Glomerular visceral epithelial cell (primary cell): ENCODE measurements around the gene PEAK1.
"Not testable (repeated sequence)": the region's sequence is repeated elsewhere in the genome, so short reads cannot be mapped to it uniquely, and the experiment has no call there.

Source experiments
- DNase-seq: peaks from one replicate; pipeline ENCODE4 v3.0.0-alpha.2; 2016; ENCODE audit errors: extremely low spot score

Gene PEAK1

DNA sequence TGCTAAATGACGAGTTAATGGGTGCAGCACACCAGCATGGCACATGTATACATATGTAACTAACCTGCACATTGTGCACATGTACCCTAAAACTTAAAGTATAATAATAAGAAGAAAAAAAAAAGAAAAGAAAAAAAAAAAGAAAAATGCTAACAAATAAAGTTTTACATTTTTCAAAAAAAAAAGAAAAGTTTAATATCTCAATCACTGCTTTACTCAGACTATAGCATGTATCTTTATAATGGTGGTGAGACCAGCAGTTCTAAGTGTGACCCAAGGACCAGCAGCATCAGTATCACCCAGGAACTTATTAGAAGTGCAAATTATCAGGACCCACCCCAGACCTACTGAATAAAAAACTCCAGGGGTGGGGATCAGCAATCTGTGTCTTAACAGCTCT, 243.8 kb downstream of the PEAK1 start:
- not testable (repeated sequence) for DNase-seq

DNA sequence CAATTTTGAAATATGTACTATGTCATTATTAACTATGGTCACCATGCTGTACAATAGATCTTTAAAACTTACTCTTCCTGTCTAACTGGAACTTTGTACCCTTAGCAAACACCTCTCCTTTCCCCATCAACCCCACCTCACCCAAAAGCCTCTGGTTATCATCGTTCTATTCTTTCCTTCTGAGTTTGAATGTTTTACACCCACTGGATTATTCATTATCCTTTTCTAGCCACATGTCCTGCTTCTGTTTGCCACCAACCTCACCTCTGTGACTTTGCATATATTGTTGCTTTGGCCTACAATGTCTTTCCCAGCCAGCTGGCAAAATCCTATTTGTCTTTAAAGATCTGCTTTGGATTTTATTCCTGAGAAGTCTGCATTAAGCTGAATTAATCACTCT, 246.4 kb downstream of the PEAK1 start:
- DNase-seq = no peak

DNA sequence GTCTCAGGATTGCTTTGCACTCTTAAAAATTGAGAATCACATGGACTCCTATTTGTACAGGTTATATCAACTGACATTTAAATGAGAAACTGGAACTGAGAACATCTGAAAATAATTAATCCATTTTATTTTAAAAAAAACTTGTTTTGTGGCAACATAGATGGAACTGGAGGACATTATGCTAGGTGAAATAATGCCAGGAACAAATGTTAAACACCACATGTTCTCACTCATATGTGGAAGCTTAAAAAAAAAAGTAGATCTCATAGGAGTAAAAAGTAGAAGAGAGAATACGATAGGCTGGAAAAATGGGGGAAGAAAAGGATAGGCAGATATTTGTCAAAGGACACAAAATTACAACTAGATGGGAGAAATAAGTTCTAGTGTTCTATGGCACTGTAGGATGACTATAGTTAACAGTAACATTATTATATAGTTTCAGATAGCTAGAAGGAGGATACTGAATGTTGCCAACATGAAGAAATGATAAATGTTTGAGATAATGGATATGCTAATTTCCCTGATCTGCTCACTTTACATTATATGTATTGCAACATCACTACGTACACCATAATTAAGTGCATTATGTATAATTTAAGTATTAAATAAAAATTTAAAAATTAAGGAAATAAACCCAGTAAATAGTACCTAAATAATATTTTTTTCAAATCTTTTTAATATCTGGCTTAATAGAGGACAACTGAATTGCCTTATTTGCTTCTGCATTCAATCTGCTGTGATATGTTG, 248.5 kb downstream of the PEAK1 start:
- DNase-seq = no peak

DNA sequence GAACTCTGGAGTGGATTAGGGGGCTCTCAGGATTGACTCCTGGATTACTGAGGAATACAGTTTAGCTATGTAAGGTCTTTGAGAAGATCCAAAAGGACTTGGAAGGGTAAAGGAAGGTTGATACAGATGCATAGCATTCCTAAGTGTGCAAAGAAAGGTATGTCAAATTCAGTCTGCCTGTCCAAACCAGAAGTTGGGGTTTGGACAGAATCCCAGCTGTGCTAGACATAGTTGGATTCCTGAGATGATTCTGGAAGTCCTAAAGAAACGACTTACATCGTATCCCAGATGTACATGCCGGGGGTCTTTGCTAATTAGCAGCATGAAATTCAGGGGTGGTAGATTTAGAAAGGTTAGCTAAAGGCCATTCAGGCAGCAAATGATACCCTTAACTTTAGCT, 251.3 kb downstream of the PEAK1 start:
- no peak for DNase-seq

DNA sequence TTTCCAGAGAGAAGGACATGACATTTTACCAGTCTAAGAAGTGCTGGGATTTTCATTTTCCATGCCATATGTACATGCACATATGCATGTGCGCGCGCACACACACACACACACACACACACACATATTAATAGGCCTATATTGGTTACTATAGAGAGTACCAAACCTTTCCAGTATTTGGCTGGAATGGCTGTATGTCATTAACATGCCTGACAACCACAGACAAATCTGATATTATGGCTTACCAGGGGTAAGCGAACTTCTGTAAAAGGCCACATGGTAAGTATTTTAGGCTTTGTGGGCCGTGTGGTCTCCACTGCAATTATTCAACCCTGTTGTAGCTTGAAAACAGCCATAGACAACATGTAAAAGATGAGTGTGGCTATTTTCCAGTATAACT, 251.8 kb downstream of the PEAK1 start:
- DNase-seq = no peak

DNA sequence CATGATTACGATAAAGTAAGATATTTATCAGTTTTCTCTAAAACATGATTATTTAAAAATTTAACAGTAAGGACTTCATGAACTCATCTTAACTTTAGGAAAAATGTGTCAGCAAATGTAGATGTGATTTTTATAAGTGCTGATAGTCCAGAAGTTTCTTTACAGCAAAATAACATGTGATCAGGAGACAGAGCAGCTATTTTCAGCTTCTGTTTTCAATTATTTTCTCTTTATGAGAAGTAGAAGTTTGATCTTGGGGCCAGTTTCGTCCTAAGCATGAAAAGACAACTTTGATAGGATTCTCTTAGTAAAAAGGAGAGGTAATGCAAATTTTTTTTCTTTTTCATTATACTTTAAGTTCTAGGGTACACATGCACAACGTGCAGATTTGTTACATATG, 252.5 kb downstream of the PEAK1 start:
- no peak for DNase-seq

DNA sequence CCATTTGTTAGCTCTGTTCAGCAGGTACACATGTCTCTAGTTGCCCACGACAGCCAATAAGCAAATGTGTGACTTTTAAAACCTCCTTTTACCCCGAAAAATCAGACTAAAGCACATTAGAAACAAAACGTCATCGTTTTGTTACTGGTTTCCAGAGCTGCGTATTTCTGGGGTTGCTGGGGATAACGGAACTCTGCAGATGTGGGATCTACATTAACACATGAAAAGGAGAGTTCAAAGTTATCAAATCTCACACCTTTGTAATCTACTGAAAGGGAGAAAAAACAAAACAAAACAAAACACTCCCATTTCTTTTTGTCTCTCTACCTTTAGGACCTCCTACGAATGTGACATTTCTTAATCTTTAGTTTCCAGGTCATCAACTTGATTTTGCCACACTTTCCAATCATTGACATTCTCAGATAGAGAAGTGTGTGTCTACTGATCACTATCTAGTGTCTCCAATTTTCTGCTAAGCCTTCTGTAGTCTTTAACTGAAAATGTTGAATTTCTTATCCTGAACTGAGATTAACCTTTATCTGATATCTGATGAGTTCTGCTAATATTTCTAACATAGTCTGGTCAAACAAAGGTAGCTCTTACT, 256.0 kb downstream of the PEAK1 start:
- no peak for DNase-seq

DNA sequence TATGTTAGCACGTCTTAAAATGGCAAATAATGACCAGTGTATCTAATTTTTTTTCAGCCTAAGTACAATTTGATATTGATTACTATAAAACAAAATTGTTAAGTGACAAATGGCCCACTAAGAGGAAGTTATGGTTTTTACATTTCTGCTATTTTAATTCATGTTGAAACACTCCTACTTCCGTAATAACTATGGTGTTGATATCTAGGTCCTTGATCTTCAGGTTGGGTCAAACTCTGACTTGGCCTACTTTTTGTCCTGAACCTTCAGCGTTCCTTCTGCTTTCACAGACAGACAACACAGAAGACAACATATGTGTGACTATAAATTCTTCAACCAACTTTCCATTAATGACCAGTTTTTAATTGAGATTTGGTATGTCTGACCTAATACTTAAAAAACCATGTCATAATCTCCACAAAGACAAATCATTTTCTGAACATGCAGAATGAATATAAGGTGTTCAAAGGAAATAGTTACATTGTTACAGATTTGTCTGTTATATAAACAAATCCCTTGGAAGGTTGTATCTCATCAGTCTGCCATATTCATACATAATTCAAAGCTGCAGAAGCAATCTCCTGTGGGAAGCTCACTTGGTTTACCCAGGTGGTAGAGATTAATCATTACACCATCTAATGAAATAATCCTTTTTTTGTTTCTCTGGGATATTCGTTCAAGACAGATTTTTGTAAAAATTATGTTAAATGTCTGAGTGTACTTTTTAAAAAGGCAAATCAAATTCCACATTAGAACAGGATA, 256.9 kb downstream of the PEAK1 start:
- DNase-seq = no peak

DNA sequence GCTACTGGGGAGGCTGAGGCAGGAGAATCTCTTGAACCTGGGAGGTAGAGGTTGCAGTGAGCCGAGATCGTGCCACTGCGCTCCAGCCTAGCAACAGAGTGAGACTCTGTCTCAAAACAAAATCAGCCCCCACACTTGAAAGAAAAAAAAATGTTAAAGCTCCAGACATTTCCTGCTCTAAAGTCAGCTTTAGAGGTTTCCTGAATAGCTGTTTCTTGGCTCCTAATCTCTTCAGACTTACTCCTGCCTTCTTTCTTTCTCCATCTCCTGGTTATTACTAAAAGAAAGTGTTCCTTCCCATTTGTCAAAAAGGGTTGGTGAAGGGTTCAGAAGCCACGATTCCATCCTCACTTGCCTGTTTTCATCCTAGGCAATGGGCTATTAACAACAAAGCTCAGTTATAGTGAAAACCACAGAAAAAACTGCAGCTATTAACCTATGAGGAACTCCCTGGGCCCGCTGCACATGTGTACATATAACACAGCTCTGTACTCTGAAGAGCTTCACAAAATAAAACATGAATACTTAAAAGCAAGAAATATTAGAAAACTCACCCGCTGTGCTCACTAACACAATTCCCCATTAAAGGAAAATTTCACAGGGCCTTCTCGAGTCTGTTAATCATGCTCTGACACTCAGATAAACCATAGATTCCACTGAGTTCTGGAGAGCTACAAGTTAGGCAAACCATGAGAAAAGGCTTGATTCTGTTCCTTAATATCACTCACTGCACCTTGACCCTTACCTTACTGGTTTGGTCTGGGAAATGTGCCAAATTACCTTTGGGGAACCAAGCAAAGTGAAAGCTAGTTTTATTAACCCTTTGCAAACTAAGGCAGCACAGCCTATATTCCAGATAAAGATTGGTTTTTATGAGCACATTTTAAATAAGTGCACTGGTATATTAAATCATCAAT, 259.1 kb downstream of the PEAK1 start:
- no peak for DNase-seq

DNA sequence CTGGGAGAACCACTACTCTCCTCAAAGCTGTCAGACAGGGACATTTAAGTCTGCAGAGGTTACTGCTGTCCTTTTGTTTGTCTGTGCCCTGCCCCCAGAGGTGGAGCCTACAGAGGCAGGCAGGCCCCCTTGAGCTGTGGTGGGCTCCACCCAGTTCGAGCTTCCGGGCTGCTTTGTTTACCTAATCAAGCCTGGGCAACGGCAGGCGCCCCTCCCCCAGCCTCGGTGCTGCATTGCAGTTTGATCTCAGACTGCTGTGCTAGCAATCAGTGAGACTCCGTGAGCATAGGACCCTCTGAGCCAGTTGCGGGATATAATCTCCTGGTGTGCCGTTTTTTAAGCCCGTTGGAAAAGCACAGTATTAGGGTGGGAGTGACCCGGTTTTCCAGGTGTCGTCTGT, 263.9 kb downstream of the PEAK1 start:
- not testable (repeated sequence) for DNase-seq

DNA sequence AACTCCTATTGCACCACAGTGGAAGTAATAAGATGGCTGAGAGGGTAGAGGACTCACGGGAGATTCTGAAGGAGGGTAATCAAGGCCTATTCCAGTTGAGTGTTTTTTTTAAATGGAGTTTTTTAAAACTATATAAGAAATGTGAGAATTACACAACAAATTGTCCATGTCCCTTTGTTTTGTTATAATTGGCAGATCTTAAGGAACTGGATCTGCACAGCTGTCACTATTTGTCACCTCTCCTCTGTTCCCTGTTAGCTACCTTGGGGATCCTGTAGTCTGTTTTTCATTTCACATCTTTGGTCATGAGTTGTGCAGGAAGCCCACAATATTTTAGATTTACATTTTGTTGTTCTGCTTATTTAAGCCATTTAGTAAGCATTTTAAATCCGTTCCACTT, 271.7 kb downstream of the PEAK1 start:
- DNase-seq = no peak

DNA sequence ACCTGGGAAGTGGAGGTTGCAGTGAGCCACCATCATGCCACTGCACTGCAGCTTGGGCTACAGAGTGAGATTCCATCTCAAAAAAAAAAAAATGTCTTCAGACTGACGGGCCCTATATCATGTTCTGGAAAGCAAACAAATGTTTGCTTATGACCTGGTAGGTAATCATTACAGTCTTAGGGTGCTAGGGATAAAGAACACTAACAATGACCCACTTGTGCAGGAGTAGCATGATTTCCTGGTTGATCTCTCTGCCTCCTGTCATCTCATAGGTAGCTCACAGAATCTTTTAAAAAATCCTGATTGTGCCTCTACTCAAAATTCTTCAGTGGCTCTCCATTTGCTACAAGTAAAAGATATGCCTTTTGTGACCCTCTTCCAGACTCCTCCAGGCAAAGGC, 274.5 kb downstream of the PEAK1 start:
- DNase-seq = no peak

DNA sequence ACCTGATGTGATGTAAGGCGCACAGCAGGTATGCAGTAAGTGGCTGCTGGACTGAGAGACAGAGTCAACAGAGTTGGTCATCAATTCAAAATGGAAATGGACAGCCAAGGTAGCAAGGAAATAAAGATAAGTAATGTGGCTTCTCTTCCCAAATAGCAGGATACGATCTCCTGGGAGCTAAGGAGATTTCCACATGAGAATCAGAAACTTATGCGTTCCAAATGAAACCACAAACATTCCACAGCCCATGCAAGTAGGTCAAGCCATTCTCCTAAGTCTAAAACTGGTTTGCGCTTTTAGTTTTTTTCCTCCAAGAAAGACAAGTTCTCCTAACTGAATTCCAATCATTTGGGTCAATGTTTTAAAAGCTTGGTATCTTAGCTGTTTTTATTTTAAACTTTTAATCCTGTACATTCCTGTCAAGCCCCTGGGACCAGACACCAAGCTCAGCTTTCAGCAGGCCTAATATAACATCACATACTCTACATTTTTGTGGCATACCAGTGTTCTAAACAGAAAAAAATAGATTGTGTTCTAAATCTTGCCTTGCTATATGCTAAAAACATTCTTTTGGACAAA, 275.3 kb downstream of the PEAK1 start:
- DNase-seq = peak; percentile 80

DNA sequence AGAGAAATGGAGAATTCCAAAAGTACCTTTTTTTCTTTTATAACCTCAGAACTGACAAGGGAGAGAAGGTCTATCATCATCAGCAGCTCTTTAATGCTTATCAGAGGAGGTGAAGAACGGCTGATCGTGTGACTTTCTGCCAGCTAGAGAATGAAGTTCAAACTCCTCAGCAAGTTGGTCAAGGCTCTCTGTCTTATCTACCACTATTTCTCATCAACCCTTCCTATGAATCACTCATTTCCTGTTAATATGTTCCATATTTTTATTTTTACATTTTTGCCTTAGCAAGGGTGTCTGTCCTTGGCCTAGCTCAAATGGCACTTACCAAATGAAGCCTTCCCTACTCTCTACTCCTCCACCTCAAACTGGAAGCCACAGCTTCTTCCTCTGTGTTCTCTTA, 275.9 kb downstream of the PEAK1 start:
- DNase-seq = no peak

DNA sequence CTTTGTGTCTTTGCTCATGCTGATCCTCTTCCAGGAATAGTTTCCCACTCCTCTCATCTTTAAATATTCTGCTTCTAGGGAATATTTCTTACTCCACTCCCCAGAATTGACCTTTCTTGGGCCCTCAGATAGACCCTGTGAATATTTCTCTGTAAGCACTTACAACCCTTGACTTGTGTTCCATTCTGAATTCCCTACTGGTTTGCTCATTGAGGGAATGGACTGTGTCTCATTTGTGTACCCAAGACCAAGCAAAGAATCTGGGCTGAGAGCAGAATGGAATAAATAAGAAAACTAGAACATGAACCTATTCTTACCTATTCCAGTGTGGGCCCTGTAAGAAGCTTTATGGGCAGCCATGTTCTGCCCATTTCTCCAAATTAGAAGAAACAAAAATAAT, 276.3 kb downstream of the PEAK1 start:
- no peak for DNase-seq

DNA sequence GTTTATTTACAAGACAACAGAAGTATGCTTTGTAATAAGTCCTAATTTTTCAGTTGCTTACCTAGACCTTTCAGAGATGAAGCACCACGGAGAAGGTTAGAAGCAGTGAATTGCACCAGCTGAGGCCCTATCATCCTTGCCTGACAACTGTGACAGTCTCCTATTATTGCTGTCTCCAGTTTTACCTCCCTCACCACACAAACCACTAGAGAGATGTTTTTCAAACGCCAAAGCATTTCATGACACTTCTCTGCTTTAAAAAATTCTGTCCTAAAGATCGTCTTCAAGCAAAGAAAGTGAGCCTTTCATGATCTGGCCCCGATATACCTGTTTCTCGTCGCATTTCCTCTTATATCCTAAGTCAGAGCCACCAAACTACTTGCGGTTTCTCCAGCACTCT, 276.7 kb downstream of the PEAK1 start:
- DNase-seq = no peak

DNA sequence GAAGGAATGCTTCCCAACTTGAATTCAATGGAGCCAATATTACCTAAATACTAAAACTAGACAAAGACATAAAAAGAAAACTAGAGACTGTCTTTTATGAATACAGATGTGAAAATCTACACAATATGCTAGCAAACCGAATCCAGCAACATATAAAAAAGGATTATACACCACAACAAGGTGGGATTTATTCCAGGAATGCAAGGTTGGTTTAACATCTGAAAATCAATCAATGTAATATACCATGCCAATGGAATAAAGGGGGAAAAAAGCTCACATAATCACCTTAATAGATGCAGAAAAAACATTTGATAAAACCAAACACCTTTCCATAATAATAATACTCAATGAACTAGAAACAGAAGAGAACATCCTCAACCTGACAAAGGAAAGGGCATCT, 279.7 kb downstream of the PEAK1 start:
- no peak for DNase-seq

DNA sequence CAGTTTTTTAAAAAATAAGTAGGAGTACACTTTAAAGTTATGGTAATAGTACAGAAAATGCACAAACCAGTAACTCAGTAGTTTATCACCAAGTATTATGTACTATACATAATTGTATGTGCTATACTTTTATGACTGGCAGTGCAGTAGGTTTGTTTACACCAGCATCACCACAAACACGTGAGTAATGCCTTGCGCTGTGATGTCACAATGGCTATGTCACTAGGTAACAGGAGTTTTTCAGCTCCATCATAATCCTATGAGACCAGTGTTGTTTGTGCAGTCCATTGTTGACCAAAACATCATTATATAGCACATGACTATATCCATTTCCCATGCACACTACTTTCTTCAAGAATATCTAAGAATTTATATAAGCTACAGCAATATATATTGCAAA, 280.6 kb downstream of the PEAK1 start:
- no peak for DNase-seq

DNA sequence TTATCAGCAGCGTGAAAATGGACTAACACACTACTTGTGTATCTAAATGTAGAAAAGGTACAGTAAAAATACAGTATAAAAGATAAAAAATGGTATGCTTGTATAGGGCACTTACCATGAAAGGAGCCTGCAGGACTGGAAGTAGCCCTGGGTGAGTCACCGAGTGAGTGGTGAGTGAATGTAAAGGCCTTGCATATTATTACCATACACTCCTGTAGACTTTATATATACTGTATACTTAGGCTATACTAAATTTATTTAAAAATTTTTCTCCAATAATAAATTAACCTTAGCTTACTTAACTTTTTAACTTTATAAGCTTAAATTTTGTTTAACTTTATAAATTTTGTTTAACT, 281.8 kb downstream of the PEAK1 start:
- DNase-seq = no peak

DNA sequence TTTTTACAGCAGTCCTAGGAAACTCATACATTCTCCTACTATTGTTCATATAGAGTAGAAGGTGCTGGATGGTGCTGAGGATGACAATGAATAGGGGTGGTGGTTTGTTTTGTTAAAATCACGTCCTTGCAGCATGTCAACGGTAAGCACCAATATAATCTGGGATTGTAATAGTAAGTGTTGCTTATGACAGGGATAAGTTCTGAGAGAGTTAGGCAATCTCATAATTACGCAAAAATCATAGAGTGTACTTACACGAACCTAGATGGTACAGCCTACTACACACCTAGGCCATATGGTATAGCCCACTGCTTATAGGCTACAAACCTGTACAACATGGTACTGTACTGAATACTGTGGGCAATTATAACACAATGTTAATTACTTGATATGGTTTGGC, 284.7 kb downstream of the PEAK1 start:
- no peak for DNase-seq

DNA sequence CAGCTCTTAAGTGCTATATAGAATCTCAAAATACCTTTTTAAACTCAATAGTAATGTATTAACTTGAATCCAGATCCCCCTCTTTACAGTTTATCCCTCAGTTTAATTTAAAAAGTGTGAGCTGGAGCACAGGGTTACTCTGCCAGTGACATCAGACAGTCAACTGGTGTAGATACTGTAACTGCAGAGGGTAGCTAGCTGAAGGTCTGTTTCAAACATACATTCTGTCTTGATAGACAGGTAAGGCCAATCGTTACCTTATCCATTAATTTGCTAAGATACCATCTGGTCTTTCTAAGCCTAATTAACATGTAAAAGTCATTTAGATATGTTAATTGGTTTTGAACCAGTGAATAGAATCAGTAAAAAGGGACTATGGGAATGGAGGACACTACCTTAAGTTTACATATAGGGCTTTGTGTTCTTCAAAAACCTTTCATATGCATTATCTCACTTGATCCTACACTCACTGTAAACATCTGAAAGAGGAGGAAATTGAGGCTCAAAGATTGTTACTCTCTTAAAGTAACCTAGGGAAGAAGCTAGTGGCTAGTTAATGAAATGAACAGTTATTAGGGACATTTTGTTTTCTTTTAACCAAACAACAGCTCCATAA, 289.5 kb downstream of the PEAK1 start:
- DNase-seq = no peak
